ENCODE data around the gene CYTH1.

- TF ChIP-seq CTCF (IDR thresholded peaks at IDR 0.05), result no peak
- TF ChIP-seq POLR2A (IDR thresholded peaks at IDR 0.05), result no peak
Measured at GRCh38 chr17:78766225-78766624, 15.8 kb downstream of the CYTH1 start.

Measured in Peyer's patch (tissue), 4 donors.